PC-9 (cell line): ENCODE results near the gene TOM1L2.

Source experiments
- CTCF ChIP-seq: fragments of 200-600 bp; sonication (generic); conservative IDR thresholded peaks from 2 replicates; pipeline ENCODE4 v1.6.1; 2017; ENCODE audit warnings: mixed run types, antibody characterized with exemption, mild to moderate bottlenecking, moderate library complexity
- EZH2 ChIP-seq: fragments of 200-600 bp; sonication (generic); IDR thresholded peaks from 2 replicates; pipeline ENCODE4 v1.8.0; 2017; ENCODE audit warnings: antibody characterized with exemption, low read depth

GRCh38 chr17:17892731-17893130 is 79.5 kb downstream of the TOM1L2 start:
- TF ChIP-seq CTCF, result no peak
- no peak for TF ChIP-seq EZH2
